ENCODE measurements around the gene WDR83.
"Not testable (repeated sequence)": the region's sequence is repeated elsewhere in the genome, so short reads cannot be mapped to it uniquely, and the experiment has no call there.

WDR83 gene

GRCh38 chr19:12629215-12629614, 37.4 kb upstream of the WDR83 start:
- TF ChIP-seq CTCF (IDR thresholded peaks at IDR 0.05; ENCODE audit: low read depth, low read length, missing control alignments): no peak
- no peak overlapping the region for H3K4me3 ChIP-seq (replicated peaks; ENCODE audit: low read depth, low read length)
- DNase-seq (ENCODE audit: extremely low read depth, low read depth): no peak

- no peak overlapping the region for H3K4me3 ChIP-seq (replicated peaks; ENCODE audit: low read depth, low read length)
- TF ChIP-seq CTCF (IDR thresholded peaks at IDR 0.05; ENCODE audit: low read depth, low read length, missing control alignments): no peak
- no peak for DNase-seq (ENCODE audit: extremely low read depth, low read depth)
Observed at GRCh38 chr19:12636631-12637030, 30.0 kb upstream of the WDR83 start.

GRCh38 chr19:12638611-12639182, 27.9 kb upstream of the WDR83 start:
- no peak for TF ChIP-seq CTCF (IDR thresholded peaks at IDR 0.05; ENCODE audit: low read depth, low read length, missing control alignments)
- no peak overlapping the region for H3K4me3 ChIP-seq (replicated peaks; ENCODE audit: low read depth, low read length)
- no peak for DNase-seq (ENCODE audit: extremely low read depth, low read depth)

DNA sequence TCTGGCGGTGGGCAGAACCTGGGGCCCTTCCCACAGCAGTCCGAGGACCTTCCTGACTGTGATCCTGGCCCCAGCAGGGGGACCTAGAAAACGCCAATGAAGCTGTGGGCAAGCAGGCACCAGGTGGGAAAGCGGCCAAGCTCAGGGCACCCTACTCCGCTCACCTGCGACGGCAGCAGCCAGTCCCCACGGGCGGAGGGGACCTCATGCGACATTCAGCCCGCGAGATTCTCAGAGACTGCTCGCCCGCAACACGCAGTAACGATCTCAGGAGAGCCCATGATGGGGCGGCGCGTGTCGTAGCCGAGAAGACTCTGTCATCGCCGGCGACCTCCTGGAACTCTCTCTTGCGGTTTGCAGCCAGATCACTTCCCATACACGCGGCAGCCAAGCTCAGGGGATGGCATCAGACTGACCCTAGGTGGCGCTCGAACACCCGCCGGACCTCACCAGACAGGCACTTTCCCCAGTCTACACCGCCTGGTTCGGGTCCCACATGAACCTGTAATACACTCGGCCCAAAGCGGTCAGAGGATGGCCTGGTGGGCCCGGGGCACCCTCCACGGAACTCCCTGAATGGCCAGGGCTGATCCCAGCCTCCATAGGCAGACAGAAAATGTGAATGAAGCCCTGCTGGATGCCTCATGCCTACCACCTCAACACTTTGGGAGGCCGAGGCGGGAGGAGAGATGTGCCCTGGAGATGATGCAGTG, 26.6 kb upstream of the WDR83 start:
- peak; percentile 51 for DNase-seq (ENCODE audit: extremely low read depth, low read depth)
- peak; percentile 79 for TF ChIP-seq CTCF (IDR thresholded peaks at IDR 0.05; ENCODE audit: low read depth, low read length, missing control alignments)
- H3K4me3 ChIP-seq (replicated peaks; ENCODE audit: low read depth, low read length): no peak overlapping the region

DNA sequence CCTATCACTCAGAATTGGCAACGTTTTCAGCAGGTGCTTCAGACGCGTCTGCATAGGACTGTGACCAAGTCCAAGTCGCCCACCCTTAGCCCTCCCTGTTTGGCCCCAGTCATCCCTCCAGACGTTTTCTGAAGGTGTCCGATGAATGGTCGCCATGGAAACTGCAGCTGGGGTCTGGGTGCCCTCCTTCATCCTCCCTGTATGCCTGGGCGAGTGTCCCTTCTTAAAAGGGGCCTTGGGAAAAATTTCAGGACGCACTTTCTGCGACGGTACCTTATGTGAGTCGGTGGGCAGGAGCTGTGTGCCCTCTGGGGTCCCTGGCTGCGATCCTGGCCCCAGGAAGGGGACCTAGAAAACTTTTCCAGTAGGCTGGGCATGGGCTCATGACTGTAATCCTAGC, 25.2 kb upstream of the WDR83 start:
- no peak overlapping the region for H3K4me3 ChIP-seq (replicated peaks; ENCODE audit: low read depth, low read length)
- DNase-seq (ENCODE audit: extremely low read depth, low read depth): no peak
- no peak for TF ChIP-seq CTCF (IDR thresholded peaks at IDR 0.05; ENCODE audit: low read depth, low read length, missing control alignments)

DNA sequence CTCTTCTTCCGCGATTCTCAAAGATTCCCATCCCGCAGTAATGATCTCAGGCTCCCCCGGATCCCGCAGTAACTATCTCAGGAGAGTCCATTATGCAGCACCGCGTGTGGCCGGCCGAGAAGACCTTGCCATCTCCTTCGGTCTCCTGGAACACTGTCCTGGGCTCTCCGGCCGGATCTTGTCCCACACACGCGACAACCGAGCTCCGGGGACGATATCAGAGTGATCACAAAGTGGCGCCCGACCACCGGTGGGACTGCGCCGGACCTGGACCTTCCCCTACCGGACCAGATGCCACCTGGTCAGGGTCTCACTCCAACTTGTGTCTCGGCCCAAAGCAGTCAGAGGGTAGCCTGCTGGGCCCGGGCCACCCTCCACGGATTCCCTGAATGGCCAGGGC, 24.1 kb upstream of the WDR83 start:
- DNase-seq (ENCODE audit: extremely low read depth, low read depth): no peak
- H3K4me3 ChIP-seq (replicated peaks; ENCODE audit: low read depth, low read length): no peak overlapping the region
- no peak for TF ChIP-seq CTCF (IDR thresholded peaks at IDR 0.05; ENCODE audit: low read depth, low read length, missing control alignments)

DNA sequence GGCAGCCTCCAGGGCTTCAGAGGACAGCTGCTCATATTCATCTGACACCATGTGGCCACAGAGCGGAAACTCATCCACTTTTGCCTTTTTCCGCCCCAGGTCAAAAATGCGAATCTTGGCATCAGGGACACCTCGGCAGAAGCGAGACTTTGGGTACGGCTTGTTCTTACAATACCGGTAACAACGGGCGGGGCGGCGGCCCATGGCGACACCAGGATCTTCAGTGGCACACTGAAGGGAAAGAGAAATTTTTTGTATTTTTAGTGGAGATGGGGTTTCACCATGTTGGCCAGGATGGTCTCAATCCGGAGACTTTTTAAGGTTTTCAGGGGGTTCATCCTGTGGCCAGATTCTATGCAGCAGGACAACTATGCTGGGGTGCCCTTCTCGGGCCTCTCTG, 22.9 kb upstream of the WDR83 start:
- not testable (repeated sequence) for H3K4me3 ChIP-seq (replicated peaks; ENCODE audit: low read depth, low read length); DNase-seq (ENCODE audit: extremely low read depth, low read depth)
